Measurements from ENCODE around the gene FAM181A.

Gene FAM181A

GRCh38 chr14:93940437-93940836, 13.3 kb downstream of the FAM181A start:
- DNase-seq (ENCODE audit: low read depth): no peak
- in situ Hi-C loops (cut with HindIII; ENCODE audit: low sequenced_read_pairs): no loop called here
- H3K4me3 ChIP-seq (ENCODE audit: low read depth, low read length): no peak overlapping the region
- no peak for TF ChIP-seq CTCF (IDR thresholded peaks at IDR 0.05; ENCODE audit: low read depth, low read length, missing control alignments)

- TF ChIP-seq CTCF (IDR thresholded peaks at IDR 0.05; ENCODE audit: low read depth, low read length, missing control alignments): no peak
- no peak overlapping the region for H3K4me3 ChIP-seq (ENCODE audit: low read depth, low read length)
- in situ Hi-C loops (cut with HindIII; ENCODE audit: low sequenced_read_pairs): no loop called here
- peak; percentile 75 for DNase-seq (ENCODE audit: low read depth)
These were observed 14.3 kb downstream of the FAM181A start for GRCh38 chr14:93941293-93941910.

- TF ChIP-seq CTCF (IDR thresholded peaks at IDR 0.05; ENCODE audit: low read depth, low read length, missing control alignments): no peak
These were observed 15.9 kb downstream of the FAM181A start for GRCh38 chr14:93943052-93943451.

GRCh38 chr14:93943930-93944329, 16.8 kb downstream of the FAM181A start:
- TF ChIP-seq CTCF (IDR thresholded peaks at IDR 0.05; ENCODE audit: low read depth, low read length, missing control alignments): no peak
- H3K4me3 ChIP-seq (ENCODE audit: low read depth, low read length): no peak overlapping the region
- no peak for DNase-seq (ENCODE audit: low read depth)
- in situ Hi-C loops (cut with HindIII; ENCODE audit: low sequenced_read_pairs): no loop called here

More at GRCh38 chr14:93943052-93943451, 15.9 kb downstream of the FAM181A start:
- in situ Hi-C loops (cut with HindIII; ENCODE audit: low sequenced_read_pairs): no loop called here
- no peak for DNase-seq (ENCODE audit: low read depth)
- no peak overlapping the region for H3K4me3 ChIP-seq (ENCODE audit: low read depth, low read length)

- no peak for TF ChIP-seq CTCF (IDR thresholded peaks at IDR 0.05; ENCODE audit: low read depth, low read length, missing control alignments)
These were observed 17.4 kb downstream of the FAM181A start for GRCh38 chr14:93944348-93945069.

GRCh38 chr14:93945070-93945399, 17.9 kb downstream of the FAM181A start:
- no peak for TF ChIP-seq CTCF (IDR thresholded peaks at IDR 0.05; ENCODE audit: low read depth, low read length, missing control alignments)
- H3K4me3 ChIP-seq (ENCODE audit: low read depth, low read length): no peak overlapping the region
- DNase-seq (ENCODE audit: low read depth): no peak
- in situ Hi-C loops (cut with HindIII; ENCODE audit: low sequenced_read_pairs): no loop called here

More at GRCh38 chr14:93944348-93945069, 17.4 kb downstream of the FAM181A start:
- no peak for DNase-seq (ENCODE audit: low read depth)
- no peak overlapping the region for H3K4me3 ChIP-seq (ENCODE audit: low read depth, low read length)
- in situ Hi-C loops (cut with HindIII; ENCODE audit: low sequenced_read_pairs): no loop called here
